Thoracic aorta (tissue), 2 donors: ENCODE data around the gene POLR3E. TPM values are rescaled to one million over a fixed set of nuclear protein-coding genes. Genes with fewer than 3 reads are reported as not detected.

Experiments
- ATAC-seq: fragments of 150-250 bp; one replicate; pipeline ENCODE4 v1.8.0; 2017; ENCODE audit warnings: low read depth; ENCODE audit not compliant: insufficient number of reproducible peaks, low FRiP score
- DNase-seq: peaks from one replicate; pipeline ENCODE4 v3.0.0-alpha.2; 2020; ENCODE audit warnings: low spot score
- H3K27ac ChIP-seq, 2 donors: fragments of 200-600 bp; sonication (generic); 1 replicate in 1 of 2; 2 replicates in 1 of 2; pipeline ENCODE4 v1.5.1; 2016; ENCODE audit warnings: mild to moderate bottlenecking in 2 of 2, moderate library complexity in 2 of 2
- H3K27me3 ChIP-seq: fragments of 200-600 bp; sonication (generic); replicated peaks from 2 replicates; pipeline ENCODE4 v1.6.0; 2016; ENCODE audit warnings: mild to moderate bottlenecking; ENCODE audit not compliant: insufficient read depth
- H3K36me3 ChIP-seq: fragments of 200-600 bp; sonication (generic); one replicate; pipeline ENCODE4 v1.5.1; 2016
- H3K4me1 ChIP-seq, 2 donors: fragments of 200-600 bp; sonication (generic); 1 replicate in 1 of 2; 2 replicates in 1 of 2; pipeline versions ENCODE4 v1.5.1 to v1.6.0; 2016; ENCODE audit warnings: low read depth in 2 of 2, mild to moderate bottlenecking in 1 of 2; ENCODE audit not compliant: control insufficient read depth in 1 of 2
- H3K4me3 ChIP-seq: fragments of 200-600 bp; sonication (generic); 2 replicates; pipeline ENCODE4 v1.5.1; 2016; ENCODE audit warnings: mild to moderate bottlenecking
- H3K9me3 ChIP-seq: fragments of 200-600 bp; sonication (generic); 2 replicates; pipeline ENCODE4 v1.5.1; 2016
- CTCF ChIP-seq: fragments of 200-600 bp; sonication (generic); IDR thresholded peaks from one replicate; pipeline ENCODE4 v1.5.1; 2019; ENCODE audit warnings: antibody characterized with exemption
- total RNA-seq, 2 donors: library from RNA; depleted of rRNA; stranded (reverse); fragments of >200 nt; gene quantifications; one replicate each; pipeline versions ENCODE4 v1.1.0 to v1.2.3, GENCODE V29; 2016

Gene POLR3E
- total RNA-seq, 2 donors from 2014 or later: 62.9 to 112 TPM

- no peak for TF ChIP-seq CTCF
- Histone ChIP-seq H3K27me3 (no peaks in the 10 kb centered on the region), H3K4me1 (peaks cover 7 to 23% of the 10 kb centered on the region in 2 donors), H3K27ac (no peak overlapping the region), H3K4me3 (no peak overlapping the region), H3K36me3 (peaks cover 19% of the 10 kb centered on the region), H3K9me3 (no peaks in the 10 kb centered on the region)
- no peak for ATAC-seq
- DNase-seq: no peak
Measured at GRCh38 chr16:22352140-22352539, 54.9 kb downstream of the POLR3E start.

- Histone ChIP-seq H3K9me3 (no peaks in the 10 kb centered on the region), H3K27me3 (no peaks in the 10 kb centered on the region), H3K27ac (no peak overlapping the region), H3K36me3 (peaks cover 19% of the 10 kb centered on the region), H3K4me3 (no peak overlapping the region), H3K4me1 (peaks cover 11 to 24% of the 10 kb centered on the region in 2 donors)
- no peak for TF ChIP-seq CTCF
- DNase-seq: no peak
- ATAC-seq: no peak
Measured at GRCh38 chr16:22352723-22353122, 55.5 kb downstream of the POLR3E start.

- Histone ChIP-seq H3K36me3 (peaks cover 16% of the 10 kb centered on the region), H3K4me1 (peaks cover 16 to 30% of the 10 kb centered on the region in 2 donors), H3K27ac (no peak overlapping the region), H3K9me3 (no peaks in the 10 kb centered on the region), H3K4me3 (no peak overlapping the region), H3K27me3 (no peaks in the 10 kb centered on the region)
- no peak for TF ChIP-seq CTCF
- DNase-seq (no peak), ATAC-seq (no peak)
Measured at GRCh38 chr16:22353191-22353919, 56.1 kb downstream of the POLR3E start.

- Histone ChIP-seq H3K36me3 (peaks cover 9% of the 10 kb centered on the region), H3K4me1 (peaks cover 17 to 36% of the 10 kb centered on the region in 2 donors), H3K4me3 (no peak overlapping the region), H3K27ac (no peak overlapping the region), H3K27me3 (no peaks in the 10 kb centered on the region), H3K9me3 (no peaks in the 10 kb centered on the region)
- no peak for DNase-seq
- TF ChIP-seq CTCF: no peak
- ATAC-seq: no peak
Measured at GRCh38 chr16:22353933-22354541, 56.8 kb downstream of the POLR3E start.

- no peak for TF ChIP-seq CTCF
- peaks cover 17 to 36% of the 10 kb centered on the region in 2 donors for H3K4me1 ChIP-seq
- H3K9me3 ChIP-seq: no peaks in the 10 kb centered on the region
- DNase-seq (no peak), ATAC-seq (no peak)
- H3K36me3 ChIP-seq: no peaks in the 10 kb centered on the region
- H3K27ac ChIP-seq: no peak overlapping the region
- no peaks in the 10 kb centered on the region for H3K27me3 ChIP-seq
- no peak overlapping the region for H3K4me3 ChIP-seq
Measured at GRCh38 chr16:22355487-22355908, 58.3 kb downstream of the POLR3E start.
